EH (cell line): ENCODE measurements around the gene C16orf86.

Experiments used
- DNase-seq: peaks from one replicate; pipeline ENCODE4 v3.0.0-alpha.2; 2015; ENCODE audit warnings: low read depth

C16orf86 gene

DNA sequence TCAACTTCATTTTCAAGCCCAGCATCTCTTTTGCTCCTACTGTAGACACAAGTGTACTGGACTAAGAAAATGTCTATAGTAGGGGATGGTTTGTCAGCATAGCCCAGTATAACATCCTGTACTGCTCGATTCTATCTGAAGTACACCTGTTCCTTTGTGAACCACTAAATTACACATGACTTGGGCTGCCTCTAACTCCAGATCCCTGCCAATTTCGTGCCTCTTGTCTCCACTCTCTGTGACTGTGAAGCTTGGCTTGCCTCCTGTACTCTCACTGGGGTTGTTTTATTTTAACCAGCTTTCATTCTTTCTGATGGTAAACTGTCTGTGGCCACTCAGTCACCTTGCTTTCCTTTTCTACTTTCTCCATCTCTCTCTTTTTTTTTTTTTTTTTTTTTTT is 28.0 kb downstream of the C16orf86 start:
- DNase-seq, result no peak

DNA sequence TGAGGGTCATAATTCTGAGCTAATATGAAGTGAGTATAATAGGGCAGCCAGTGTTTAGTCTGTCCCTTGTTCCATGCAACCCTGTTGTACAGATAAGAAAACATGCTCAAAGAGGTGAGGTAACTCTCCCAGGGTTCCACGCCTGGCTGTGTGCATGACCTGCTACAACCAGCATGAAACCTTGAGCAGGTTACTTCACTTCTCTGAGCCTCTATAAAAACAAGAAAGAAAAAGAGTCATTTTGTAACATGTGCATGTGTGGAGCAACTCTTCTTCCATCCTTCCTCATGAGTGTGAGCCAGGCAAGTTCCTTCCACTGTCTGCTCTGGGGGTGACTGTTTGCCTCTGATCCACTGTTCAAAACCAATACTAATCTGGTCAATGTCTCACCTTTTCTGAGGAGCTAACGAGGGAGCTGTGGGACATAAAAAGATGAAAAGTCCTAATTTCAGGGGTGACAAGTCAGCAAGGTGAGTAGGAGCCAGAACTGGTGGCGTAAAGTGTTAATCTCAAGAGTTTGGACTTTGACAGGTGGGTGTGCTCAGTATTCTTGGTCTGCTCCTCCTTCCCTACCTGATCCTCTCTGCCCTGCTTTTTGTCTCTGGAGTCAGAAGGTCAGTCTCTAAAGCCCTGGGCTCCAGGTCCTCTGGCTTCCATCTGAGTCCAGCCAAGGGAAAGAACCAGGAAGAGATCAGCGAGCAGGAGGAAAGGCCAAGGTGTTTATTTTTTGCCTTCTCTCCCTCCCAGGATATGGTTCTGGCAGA is 31.0 kb downstream of the C16orf86 start:
- no peak for DNase-seq

DNA sequence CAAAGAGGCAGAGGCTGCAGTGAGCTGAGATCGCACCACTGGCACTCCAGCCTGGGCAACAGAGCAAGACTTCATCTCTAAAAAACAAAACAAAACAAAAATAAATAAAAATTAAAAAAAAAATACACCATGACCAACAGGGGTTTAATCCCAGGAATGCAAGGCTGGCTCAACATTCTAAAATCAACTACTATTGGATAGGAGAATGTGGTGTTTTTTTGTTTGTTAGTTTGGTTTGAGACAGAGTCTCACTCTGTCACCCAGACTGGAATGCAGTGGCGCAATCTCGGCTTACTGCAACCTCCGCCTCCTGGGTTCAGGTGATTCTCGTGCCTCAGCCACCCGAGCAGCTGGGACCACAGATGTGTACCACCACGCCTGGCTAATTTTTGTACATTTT is 32.7 kb downstream of the C16orf86 start:
- no peak for DNase-seq

DNA sequence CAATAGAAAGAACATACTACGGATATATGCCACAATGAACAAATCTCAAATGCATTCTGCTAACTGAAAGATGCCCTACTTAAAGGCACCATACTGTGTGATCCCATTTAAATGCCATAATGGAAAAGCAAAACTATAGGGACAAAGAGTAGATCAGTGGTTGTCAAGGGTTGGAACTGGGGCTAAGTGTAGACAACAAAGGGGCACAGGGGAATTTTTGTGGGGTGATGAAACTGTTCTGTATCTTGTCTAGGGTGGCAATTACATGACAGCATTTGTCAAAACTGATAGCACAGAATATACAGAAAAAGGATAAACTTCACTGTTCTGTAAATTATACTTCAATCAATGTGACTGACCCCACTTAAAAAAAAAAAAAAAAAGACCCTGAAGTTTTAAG is 34.8 kb downstream of the C16orf86 start:
- DNase-seq, result no peak

DNA sequence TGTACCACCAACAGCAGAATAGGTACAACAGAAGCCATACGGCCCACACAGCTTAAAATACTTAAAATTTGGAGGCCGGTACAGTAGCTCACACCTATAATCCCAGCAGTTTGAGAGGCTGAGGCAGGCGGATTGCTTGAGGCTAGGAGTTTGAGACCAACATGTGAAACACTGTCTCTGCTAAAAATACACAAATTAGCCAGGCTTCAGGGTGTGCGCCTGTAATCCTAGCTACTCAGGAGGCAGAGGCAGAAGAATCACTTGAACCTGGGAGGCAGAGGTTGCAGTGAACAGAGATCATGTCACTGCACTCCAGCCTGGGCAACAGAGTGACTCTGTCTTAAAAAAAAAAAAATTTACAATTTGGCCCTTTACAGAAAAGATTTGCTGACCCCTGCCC is 35.5 kb downstream of the C16orf86 start:
- DNase-seq, result no peak

DNA sequence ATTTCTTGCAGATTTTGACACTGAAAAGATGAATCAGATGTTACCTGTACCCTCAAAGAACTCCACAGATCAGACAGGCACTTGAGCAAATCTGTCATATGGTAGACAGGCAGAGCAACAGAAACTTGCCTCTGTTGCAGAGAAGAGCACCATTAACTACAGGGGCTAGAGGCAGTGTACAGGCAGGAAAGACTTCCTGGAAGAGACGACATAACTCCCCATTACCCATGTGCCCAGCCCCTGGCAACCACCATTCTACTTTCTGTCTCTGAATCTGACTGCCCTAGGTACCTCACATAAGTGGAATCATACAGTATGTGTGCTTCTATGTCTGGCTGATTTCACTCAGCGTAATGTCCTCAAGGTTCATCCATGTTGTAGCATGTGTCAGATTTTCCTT is 37.0 kb downstream of the C16orf86 start:
- no peak for DNase-seq

DNA sequence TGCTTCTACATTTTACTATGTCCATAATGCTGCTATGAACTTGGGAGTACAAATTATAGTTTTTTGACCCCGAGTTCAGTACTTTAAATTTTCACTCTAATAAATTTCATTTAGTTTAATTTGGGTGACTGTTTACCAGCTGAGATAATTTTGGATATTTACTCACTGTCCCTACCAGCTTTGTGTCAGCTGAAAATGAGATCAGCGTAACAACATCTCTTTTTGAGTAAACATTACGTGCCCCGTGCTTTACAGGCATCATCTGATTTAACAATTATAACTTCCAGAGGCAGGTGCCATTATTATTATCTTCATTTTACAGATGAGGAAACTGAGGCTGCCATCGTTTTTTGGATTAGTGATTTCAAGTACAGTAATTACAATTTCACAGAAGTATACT is 37.5 kb downstream of the C16orf86 start:
- DNase-seq, result no peak

DNA sequence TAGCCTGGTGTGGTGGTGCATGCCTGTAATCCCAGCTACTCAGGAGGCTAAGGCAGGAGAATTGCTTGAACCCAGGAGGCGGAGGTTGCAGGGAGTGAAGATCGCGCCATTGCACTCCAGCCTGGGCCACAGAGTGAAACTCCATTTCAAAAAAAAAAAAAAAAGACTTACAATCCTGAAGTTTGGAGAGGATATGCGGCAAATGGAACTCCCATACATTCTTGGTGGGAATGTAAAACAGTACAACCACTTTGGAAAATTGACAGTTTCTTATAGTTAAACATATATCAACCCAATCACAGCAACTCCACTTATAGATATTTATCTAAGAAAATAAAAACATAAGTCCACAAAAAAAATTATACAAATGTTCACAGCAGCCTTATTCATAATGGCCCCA is 40.6 kb downstream of the C16orf86 start:
- no peak for DNase-seq

DNA sequence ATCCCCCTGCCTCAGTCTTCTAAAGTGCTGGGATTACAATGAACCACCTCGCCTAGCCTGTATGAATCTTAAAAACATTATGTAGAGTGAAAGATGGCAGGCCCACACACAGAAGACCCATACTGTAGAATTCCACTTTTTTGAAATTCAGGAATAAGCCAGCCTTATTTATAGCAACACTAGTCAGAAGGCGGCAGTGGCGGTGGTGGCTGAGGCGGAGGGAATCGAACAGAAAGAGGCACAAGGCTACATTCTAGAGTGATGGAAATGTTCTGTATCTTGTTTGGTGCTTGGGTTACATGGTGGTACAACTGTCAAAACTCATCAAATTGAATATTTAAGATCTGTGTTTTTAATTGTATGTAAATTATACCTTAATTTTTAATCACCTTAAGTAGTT is 41.2 kb downstream of the C16orf86 start:
- no peak for DNase-seq

DNA sequence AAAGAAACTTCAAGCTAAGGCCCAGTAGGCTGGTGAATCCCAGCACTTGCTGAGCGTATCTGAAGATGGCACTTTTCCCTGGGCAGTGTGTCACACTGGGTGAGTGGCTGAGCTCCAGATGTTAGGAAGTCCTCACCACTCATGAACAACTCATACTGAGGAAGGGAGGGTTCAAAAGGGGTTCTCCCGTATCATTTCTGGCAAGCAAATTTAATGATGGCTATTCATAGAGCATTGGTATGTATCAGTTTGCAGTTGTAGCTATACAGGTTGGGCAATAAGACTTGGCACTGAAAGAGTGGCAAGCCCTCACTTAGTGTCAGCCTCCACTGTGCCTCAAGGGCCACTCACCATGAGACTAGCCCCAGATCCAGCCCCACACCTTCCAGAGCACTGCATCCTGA is 41.8 kb downstream of the C16orf86 start:
- DNase-seq, result peak; percentile 32

DNA sequence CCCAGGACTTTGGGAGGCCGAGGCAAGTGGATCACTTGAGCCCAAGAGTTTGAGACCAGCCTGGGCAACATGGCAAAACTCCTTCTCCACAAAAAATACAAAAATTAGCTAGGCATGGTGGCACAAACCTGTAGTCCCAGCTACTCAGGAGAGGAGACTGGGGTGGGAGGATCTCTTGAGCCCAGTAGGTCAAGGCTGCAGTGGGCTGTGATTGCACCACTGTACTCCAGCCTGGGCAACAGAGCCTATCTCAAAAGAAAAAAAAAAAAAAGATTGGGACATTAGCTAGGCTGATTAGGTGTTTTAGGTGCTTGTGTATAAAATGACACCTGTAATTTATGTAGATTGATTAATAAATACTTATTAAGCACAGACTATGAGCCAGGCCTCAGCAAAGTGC is 42.4 kb downstream of the C16orf86 start:
- no peak for DNase-seq

DNA sequence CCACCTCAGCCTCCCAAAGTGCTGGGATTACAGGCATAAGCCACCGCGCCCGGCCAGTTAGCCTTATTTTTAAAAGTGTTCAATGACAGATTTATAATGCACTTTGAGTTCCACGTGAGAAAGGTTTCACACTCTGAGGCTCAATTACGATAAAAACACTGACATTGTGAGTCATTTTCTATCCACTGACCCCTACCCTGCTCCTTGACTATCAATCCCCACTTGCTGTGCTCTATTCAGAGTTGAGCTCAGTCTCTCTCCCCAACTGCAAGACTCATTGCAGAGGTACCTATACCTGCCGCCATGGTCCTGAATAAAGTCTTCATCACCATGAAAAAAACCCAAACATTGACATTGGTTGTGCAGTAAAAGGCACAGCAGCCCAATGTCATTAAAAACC is 44.0 kb downstream of the C16orf86 start:
- no peak for DNase-seq

DNA sequence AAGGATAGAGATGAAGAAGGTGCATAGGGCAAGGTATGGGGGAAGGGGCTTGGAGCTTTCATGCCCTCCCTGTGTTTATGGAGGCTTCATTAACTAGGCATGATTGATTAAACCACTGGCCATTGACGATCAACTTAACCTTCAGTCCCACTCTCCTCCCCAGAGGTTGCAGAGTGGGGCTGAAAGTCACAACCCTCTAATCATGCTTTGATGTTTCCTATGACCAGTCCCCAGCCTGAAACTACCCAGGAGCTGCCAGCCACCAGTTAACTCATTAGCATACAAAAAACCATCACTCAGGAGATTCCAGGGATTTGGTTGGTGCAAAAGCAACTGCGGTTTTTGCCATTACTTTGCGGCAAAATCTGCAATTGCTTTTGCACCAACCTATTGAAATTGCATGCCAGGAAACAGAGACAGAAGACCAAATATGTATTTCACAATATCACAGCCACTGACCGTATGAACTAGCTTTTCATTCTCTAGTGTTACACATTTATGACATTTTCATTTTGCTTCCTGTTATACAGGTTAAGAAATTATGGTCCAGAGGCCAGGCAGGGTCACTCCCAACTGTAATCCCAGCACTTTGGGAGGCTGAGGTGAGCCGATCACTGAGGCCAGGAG is 47.1 kb downstream of the C16orf86 start:
- DNase-seq, result no peak

DNA sequence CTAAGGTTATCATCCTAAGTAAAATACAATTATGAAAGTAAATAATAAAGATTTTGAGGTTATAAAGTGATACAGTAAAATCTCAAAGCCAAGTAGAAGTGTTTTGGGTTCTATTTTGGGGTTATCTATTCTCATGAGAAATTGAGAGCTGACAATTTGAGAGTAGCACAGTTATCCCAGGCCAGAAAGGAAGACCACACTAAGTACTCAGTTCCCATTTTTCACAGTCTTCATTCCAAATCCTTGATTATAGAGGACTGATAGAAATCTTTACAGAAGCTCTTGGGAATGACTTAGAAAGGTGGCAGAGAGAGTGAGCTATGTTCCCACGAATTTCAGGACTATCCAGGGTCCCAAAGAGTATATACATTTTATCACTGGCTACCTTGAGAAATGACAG is 47.9 kb downstream of the C16orf86 start:
- DNase-seq, result no peak

DNA sequence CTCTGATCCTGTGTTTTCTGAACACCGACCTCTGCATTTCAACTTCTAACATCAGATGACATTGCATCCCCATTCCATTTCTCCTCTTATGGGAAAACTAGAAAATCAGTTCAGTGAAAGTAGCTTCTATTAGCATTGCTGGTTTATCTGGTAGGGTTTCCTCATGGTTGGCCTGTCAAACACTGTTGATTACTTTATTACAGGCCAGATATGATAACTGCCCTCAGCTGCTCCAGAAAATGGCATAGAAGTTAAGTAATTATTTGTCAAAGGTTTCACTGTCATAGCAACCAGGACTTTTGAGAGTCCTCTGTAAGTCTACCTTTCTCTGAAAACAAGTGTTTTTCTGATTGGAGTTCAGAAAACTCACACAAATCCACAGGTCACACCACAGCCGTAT is 49.5 kb downstream of the C16orf86 start:
- DNase-seq, result no peak
